Measurements from ENCODE around the gene SLC24A4. TPM values are rescaled to one million over a fixed set of nuclear protein-coding genes. Genes with fewer than 3 reads are reported as not detected.

SLC24A4 gene
- total and polyA plus RNA-seq, 3 donors from 2014 or later = 3.6 to 10.6 (median 8.5) TPM

- 85 to 86% methylated on average over 10 of the region's 10 CpGs for WGBS, 2 donors
- Histone ChIP-seq H3K9me3 (no peaks in the 10 kb centered on the region), H3K4me1 (peaks cover 6% of the 10 kb centered on the region), H3K27ac (no peak overlapping the region), H3K36me3 (ENCODE audit: low read depth, missing control alignments) (no peaks in the 10 kb centered on the region), H3K4me3 (no peak overlapping the region), H3K27me3 (no peaks in the 10 kb centered on the region)
- TF ChIP-seq CTCF (IDR thresholded peaks at IDR 0.05) = no peak
- TF ChIP-seq POLR2A (IDR thresholded peaks at IDR 0.05) = no peak
- DNase-seq = no peak
- intact Hi-C loops (cut with DNase I; ENCODE audit: low total_unique reads) = no loop called here
Observed at GRCh38 chr14:92412912-92413311, 89.9 kb downstream of the SLC24A4 start.

- Histone ChIP-seq H3K9me3 (no peaks in the 10 kb centered on the region), H3K27ac (no peak overlapping the region), H3K36me3 (ENCODE audit: low read depth, missing control alignments) (no peaks in the 10 kb centered on the region), H3K4me3 (no peak overlapping the region), H3K4me1 (peaks cover 6% of the 10 kb centered on the region), H3K27me3 (no peaks in the 10 kb centered on the region)
- intact Hi-C loops (cut with DNase I; ENCODE audit: low total_unique reads) = no loop called here
- WGBS, 2 donors = 52 to 66% methylated on average over 7 of the region's 7 CpGs
- DNase-seq = no peak
- no peak for TF ChIP-seq CTCF (IDR thresholded peaks at IDR 0.05)
- TF ChIP-seq POLR2A (IDR thresholded peaks at IDR 0.05) = no peak
Observed at GRCh38 chr14:92413379-92413778, 90.4 kb downstream of the SLC24A4 start.

GRCh38 chr14:92414690-92415445 lies 91.9 kb downstream of the SLC24A4 start:
- Histone ChIP-seq H3K4me3 (no peak overlapping the region), H3K27ac (no peak overlapping the region), H3K27me3 (no peaks in the 10 kb centered on the region), H3K9me3 (no peaks in the 10 kb centered on the region), H3K36me3 (ENCODE audit: low read depth, missing control alignments) (no peaks in the 10 kb centered on the region), H3K4me1 (peaks cover 6% of the 10 kb centered on the region)
- TF ChIP-seq POLR2A (IDR thresholded peaks at IDR 0.05) (no peak), CTCF (IDR thresholded peaks at IDR 0.05) (no peak)
- intact Hi-C loops (cut with DNase I; ENCODE audit: low total_unique reads) = no loop called here
- DNase-seq = peak; percentile 21
- WGBS, 2 donors = 57 to 58% methylated on average over 13 of the region's 13 CpGs

GRCh38 chr14:92415969-92416368 lies 93.0 kb downstream of the SLC24A4 start:
- DNase-seq = no peak
- intact Hi-C loops (cut with DNase I; ENCODE audit: low total_unique reads) = no loop called here
- WGBS, 2 donors = 91 to 95% methylated on average over 9 of the region's 9 CpGs
- TF ChIP-seq CTCF (IDR thresholded peaks at IDR 0.05) (no peak), POLR2A (IDR thresholded peaks at IDR 0.05) (no peak)
- no peaks in the 10 kb centered on the region for H3K9me3 ChIP-seq
- H3K36me3 ChIP-seq (ENCODE audit: low read depth, missing control alignments) = no peaks in the 10 kb centered on the region
- no peaks in the 10 kb centered on the region for H3K27me3 ChIP-seq
- peaks cover 6% of the 10 kb centered on the region for H3K4me1 ChIP-seq
- no peak overlapping the region for H3K27ac ChIP-seq
- H3K4me3 ChIP-seq = no peak overlapping the region

- 60 to 64% methylated on average over 2 of the region's 2 CpGs for WGBS, 2 donors
- no peaks in the 10 kb centered on the region for H3K27me3 ChIP-seq
- intact Hi-C loops (cut with DNase I; ENCODE audit: low total_unique reads) = no loop called here
- no peak for DNase-seq
- H3K4me3 ChIP-seq = no peak overlapping the region
- H3K27ac ChIP-seq = no peak overlapping the region
- no peaks in the 10 kb centered on the region for H3K36me3 ChIP-seq (ENCODE audit: low read depth, missing control alignments)
- no peaks in the 10 kb centered on the region for H3K9me3 ChIP-seq
- TF ChIP-seq CTCF (IDR thresholded peaks at IDR 0.05) (no peak), POLR2A (IDR thresholded peaks at IDR 0.05) (no peak)
- peaks cover 6% of the 10 kb centered on the region for H3K4me1 ChIP-seq
Observed at GRCh38 chr14:92416544-92416943, 93.6 kb downstream of the SLC24A4 start.

Data from testis (tissue), 3 donors.